IPS-18a (cell line): Measurements from ENCODE around the gene ANGPTL7.

Source experiments
- H3K27ac ChIP-seq: one replicate; pipeline ENCODE4 v1.5.1; 2013; ENCODE audit warnings: low read length
- H3K27me3 ChIP-seq: one replicate; pipeline ENCODE4 v1.6.1; 2013; ENCODE audit warnings: mild to moderate bottlenecking, low read length; ENCODE audit not compliant: control insufficient read depth, insufficient read depth
- H3K36me3 ChIP-seq: one replicate; pipeline ENCODE4 v1.6.1; 2013; ENCODE audit warnings: low read depth, low read length; ENCODE audit not compliant: control insufficient read depth
- H3K4me1 ChIP-seq: one replicate; pipeline ENCODE4 v1.6.1; 2013; ENCODE audit warnings: low read depth, low read length; ENCODE audit not compliant: control insufficient read depth
- H3K4me3 ChIP-seq: one replicate; pipeline ENCODE4 v1.5.1; 2013; ENCODE audit warnings: low read length
- H3K9ac ChIP-seq: one replicate; pipeline ENCODE4 v1.6.1; 2013; ENCODE audit warnings: mild to moderate bottlenecking, low read length, moderate library complexity
- H3K9me3 ChIP-seq: one replicate; pipeline ENCODE4 v1.6.1; 2013; ENCODE audit warnings: low read depth, low read length; ENCODE audit not compliant: control insufficient read depth

ANGPTL7 gene

GRCh38 chr1:11187931-11188330 lies 1.2 kb upstream of the ANGPTL7 start:
- Histone ChIP-seq H3K9ac (no peak overlapping the region), H3K36me3 (peaks cover 32% of the 10 kb centered on the region), H3K4me3 (no peak overlapping the region), H3K27ac (no peak overlapping the region), H3K27me3 (no peaks in the 10 kb centered on the region), H3K4me1 (no peaks in the 10 kb centered on the region), H3K9me3 (no peaks in the 10 kb centered on the region)

- Histone ChIP-seq H3K9ac (no peak overlapping the region), H3K27ac (no peak overlapping the region), H3K9me3 (no peaks in the 10 kb centered on the region), H3K4me1 (no peaks in the 10 kb centered on the region), H3K27me3 (no peaks in the 10 kb centered on the region), H3K4me3 (no peak overlapping the region), H3K36me3 (peaks cover 33% of the 10 kb centered on the region)
Measured at GRCh38 chr1:11188381-11188780, 774 bp upstream of the ANGPTL7 start.

GRCh38 chr1:11193376-11193775 lies 4.2 kb downstream of the ANGPTL7 start:
- H3K9me3 ChIP-seq = no peaks in the 10 kb centered on the region
- no peaks in the 10 kb centered on the region for H3K4me1 ChIP-seq
- H3K27me3 ChIP-seq = no peaks in the 10 kb centered on the region
- no peak overlapping the region for H3K27ac ChIP-seq
- no peak overlapping the region for H3K9ac ChIP-seq
- peaks cover 69% of the 10 kb centered on the region for H3K36me3 ChIP-seq
- no peak overlapping the region for H3K4me3 ChIP-seq

GRCh38 chr1:11194407-11195176 lies 5.4 kb downstream of the ANGPTL7 start:
- peaks cover 74% of the 10 kb centered on the region for H3K36me3 ChIP-seq

GRCh38 chr1:11196945-11197344 lies 7.8 kb downstream of the ANGPTL7 start:
- Histone ChIP-seq H3K4me1 (no peaks in the 10 kb centered on the region), H3K27me3 (no peaks in the 10 kb centered on the region), H3K9ac (no peak overlapping the region), H3K36me3 (peaks cover 65% of the 10 kb centered on the region), H3K9me3 (no peaks in the 10 kb centered on the region), H3K4me3 (no peak overlapping the region), H3K27ac (no peak overlapping the region)

More at GRCh38 chr1:11194407-11195176, 5.4 kb downstream of the ANGPTL7 start:
- H3K27ac ChIP-seq = no peak overlapping the region
- no peaks in the 10 kb centered on the region for H3K27me3 ChIP-seq
- no peak overlapping the region for H3K9ac ChIP-seq
- H3K9me3 ChIP-seq = no peaks in the 10 kb centered on the region
- H3K4me3 ChIP-seq = no peak overlapping the region
- H3K4me1 ChIP-seq = no peaks in the 10 kb centered on the region

GRCh38 chr1:11197359-11197758 lies 8.2 kb downstream of the ANGPTL7 start:
- H3K27me3 ChIP-seq = no peaks in the 10 kb centered on the region
- H3K9me3 ChIP-seq = no peaks in the 10 kb centered on the region
- no peaks in the 10 kb centered on the region for H3K4me1 ChIP-seq
- no peak overlapping the region for H3K27ac ChIP-seq
- H3K4me3 ChIP-seq = no peak overlapping the region
- no peak overlapping the region for H3K9ac ChIP-seq
- peaks cover 62% of the 10 kb centered on the region for H3K36me3 ChIP-seq

GRCh38 chr1:11198257-11198656 lies 9.1 kb downstream of the ANGPTL7 start:
- no peak overlapping the region for H3K4me3 ChIP-seq
- peaks cover 62% of the 10 kb centered on the region for H3K36me3 ChIP-seq
- no peak overlapping the region for H3K27ac ChIP-seq
- no peaks in the 10 kb centered on the region for H3K27me3 ChIP-seq
- H3K9ac ChIP-seq = no peak overlapping the region
- no peaks in the 10 kb centered on the region for H3K9me3 ChIP-seq
- no peaks in the 10 kb centered on the region for H3K4me1 ChIP-seq

- Histone ChIP-seq H3K4me1 (no peaks in the 10 kb centered on the region), H3K27ac (no peak overlapping the region), H3K9ac (no peak overlapping the region), H3K4me3 (no peak overlapping the region), H3K9me3 (no peaks in the 10 kb centered on the region), H3K36me3 (peaks cover 63% of the 10 kb centered on the region), H3K27me3 (no peaks in the 10 kb centered on the region)
Measured at GRCh38 chr1:11198851-11199594, 9.9 kb downstream of the ANGPTL7 start.

- peaks cover 63% of the 10 kb centered on the region for H3K36me3 ChIP-seq
- H3K4me1 ChIP-seq = no peaks in the 10 kb centered on the region
- H3K9me3 ChIP-seq = no peaks in the 10 kb centered on the region
Measured at GRCh38 chr1:11204396-11205190, 15.4 kb downstream of the ANGPTL7 start.

GRCh38 chr1:11207898-11208611 lies 18.9 kb downstream of the ANGPTL7 start:
- no peak overlapping the region for H3K27ac ChIP-seq
- no peaks in the 10 kb centered on the region for H3K27me3 ChIP-seq
- H3K4me1 ChIP-seq = no peaks in the 10 kb centered on the region
- no peak overlapping the region for H3K9ac ChIP-seq
- no peaks in the 10 kb centered on the region for H3K9me3 ChIP-seq
- no peak overlapping the region for H3K4me3 ChIP-seq
- peaks cover 84% of the 10 kb centered on the region for H3K36me3 ChIP-seq

More at GRCh38 chr1:11204396-11205190, 15.4 kb downstream of the ANGPTL7 start:
- no peak overlapping the region for H3K9ac ChIP-seq
- H3K27ac ChIP-seq = no peak overlapping the region
- no peak overlapping the region for H3K4me3 ChIP-seq
- H3K27me3 ChIP-seq = no peaks in the 10 kb centered on the region

- Histone ChIP-seq H3K9me3 (no peaks in the 10 kb centered on the region), H3K36me3 (peaks cover 88% of the 10 kb centered on the region), H3K27ac (no peak overlapping the region), H3K9ac (no peak overlapping the region), H3K27me3 (no peaks in the 10 kb centered on the region), H3K4me1 (no peaks in the 10 kb centered on the region), H3K4me3 (no peak overlapping the region)
Measured at GRCh38 chr1:11211461-11211860, 22.3 kb downstream of the ANGPTL7 start.
